A549 (cell line): Measurements from ENCODE around the gene PRKRA. TPM values are rescaled to one million over a fixed set of nuclear protein-coding genes. Genes with fewer than 3 reads are reported as not detected.

Experiments
- ATAC-seq, 2 experiments: fragments of 200-7000 bp in 1 of 2; fragments of >200 bp in 1 of 2; cut with Nextera tagmentation in 1 of 2; cut with Tn5 transposase in 1 of 2; 3 replicates each; pipeline versions ENCODE4 v1.8.0 to v1.9.1; 2018 to 2020; ENCODE audit warnings: mild to moderate bottlenecking in 1 of 2, moderate library complexity in 1 of 2
- CTCF ChIA-PET: fragments of 300-600 bp; sonication (Branson Sonifier 250); formaldehyde crosslinking; extraction: SDS; loops from one replicate; lab custom pipeline; 2021; ENCODE audit warnings: antibody characterized with exemption, inconsistent platforms; lab: Yijun Ruan, JAX
- POLR2A ChIA-PET: fragments of 350-600 bp; formaldehyde crosslinking; extraction: SDS; loops from one replicate; lab custom pipeline; 2021; ENCODE audit warnings: antibody characterized with exemption, inconsistent platforms; lab: Yijun Ruan, JAX
- DNase-seq, 2 experiments: peaks; one replicate each; pipeline versions ENCODE4 v3.0.0 to v3.0.0-alpha.2; 2011 to 2016; ENCODE audit warnings: low read depth in 1 of 2, low spot score in 1 of 2
- FAIRE-seq: peaks from 2 replicates; lab custom pipeline; 2011; peaks lifted over from hg19 to GRCh38; lab: Jason Lieb, UNC
- H3K27ac ChIP-seq, 2 experiments: fragments of >200 bp; sonication (Bioruptor Twin); formaldehyde crosslinking; 3 replicates each; pipeline ENCODE4 v1.5.1; 2016 to 2017
- H3K4me1 ChIP-seq: fragments of >200 bp; sonication (Bioruptor Twin); formaldehyde crosslinking; 3 replicates; pipeline ENCODE4 v1.6.1; 2016
- H3K4me2 ChIP-seq: fragments of >200 bp; sonication (Bioruptor Twin); formaldehyde crosslinking; 3 replicates; pipeline ENCODE4 v1.6.1; 2016
- H3K4me3 ChIP-seq: fragments of >200 bp; sonication (Bioruptor Twin); formaldehyde crosslinking; 3 replicates; pipeline ENCODE4 v1.5.1; 2016
- H3K9me3 ChIP-seq: fragments of >200 bp; sonication (Bioruptor Twin); formaldehyde crosslinking; 3 replicates; pipeline ENCODE4 v1.6.1; 2016
- BHLHE40 ChIP-seq: IDR thresholded peaks from 2 replicates; pipeline ENCODE4 v1.6.1; 2012; ENCODE audit warnings: low read depth, low read length, inconsistent platforms
- CBX8 ChIP-seq: fragments of 200-600 bp; sonication (generic); IDR thresholded peaks from 2 replicates; pipeline ENCODE4 v1.6.1; 2016
- CEBPB ChIP-seq, 2 experiments: fragments of >200 bp in 1 of 2; sonication (Bioruptor Twin) in 1 of 2; formaldehyde crosslinking in 1 of 2; IDR thresholded peaks; 2 replicates each; pipeline ENCODE4 v1.6.1; 2012 to 2016
- CTCF ChIP-seq: fragments of >200 bp; sonication (Bioruptor Twin); formaldehyde crosslinking; IDR thresholded peaks from 3 replicates; pipeline ENCODE4 v1.5.1; 2016
- E2F6 ChIP-seq: IDR thresholded peaks from 2 replicates; pipeline ENCODE4 v1.6.1; 2012; ENCODE audit warnings: low read depth, borderline replicate concordance
- ELK1 ChIP-seq: fragments of 150-350 bp; IDR thresholded peaks from 2 replicates; pipeline ENCODE4 v1.6.1; 2014; ENCODE audit warnings: low read depth, mild to moderate bottlenecking, low read length
- FOSB ChIP-seq: fragments of 250-450 bp; sonication (Bioruptor Pico); IDR thresholded peaks from 2 replicates; pipeline ENCODE4 v1.5.0; 2020; ENCODE audit warnings: mild to moderate bottlenecking, moderate library complexity
- FOXS1 ChIP-seq: fragments of 250-450 bp; sonication (Bioruptor Pico); IDR thresholded peaks from 2 replicates; pipeline ENCODE4 v1.5.0; 2020; ENCODE audit warnings: mild to moderate bottlenecking, moderate library complexity
- HES2 ChIP-seq: fragments of >200 bp; sonication (Bioruptor Twin); formaldehyde crosslinking; IDR thresholded peaks from 2 replicates; pipeline ENCODE4 v1.6.1; 2016
- HOXB5 ChIP-seq: fragments of 250-450 bp; sonication (Bioruptor Pico); IDR thresholded peaks from 2 replicates; pipeline ENCODE4 v1.5.0; 2020; ENCODE audit warnings: mild to moderate bottlenecking, moderate library complexity
- JUNB ChIP-seq: fragments of >200 bp; sonication (Bioruptor Twin); formaldehyde crosslinking; IDR thresholded peaks from 2 replicates; pipeline ENCODE4 v1.6.1; 2016
- KDM5A ChIP-seq: fragments of 200-600 bp; sonication (generic); IDR thresholded peaks from 2 replicates; pipeline ENCODE4 v1.6.1; 2016; ENCODE audit warnings: antibody characterized with exemption, mild to moderate bottlenecking
- NPAS2 ChIP-seq: fragments of 250-450 bp; sonication (Bioruptor Pico); IDR thresholded peaks from 2 replicates; pipeline ENCODE4 v1.8.0; 2022; ENCODE audit warnings: mild to moderate bottlenecking, moderate library complexity, borderline replicate concordance
- NR3C1 ChIP-seq: fragments of >200 bp; sonication (Bioruptor Twin); formaldehyde crosslinking; IDR thresholded peaks from 3 replicates; pipeline ENCODE4 v1.6.1; 2017
- RAD21 ChIP-seq, 2 experiments: fragments of >200 bp in 1 of 2; sonication (Bioruptor Twin) in 1 of 2; formaldehyde crosslinking in 1 of 2; IDR thresholded peaks in 1 of 2; conservative IDR thresholded peaks in 1 of 2; 2 replicates in 1 of 2; 3 replicates in 1 of 2; pipeline ENCODE4 v1.6.1; 2012 to 2018; ENCODE audit warnings: inconsistent platforms in 1 of 2
- REST ChIP-seq: fragments of 200-600 bp; sonication (generic); IDR thresholded peaks from 2 replicates; pipeline ENCODE4 v1.6.1; 2016; ENCODE audit warnings: antibody characterized with exemption, mild to moderate bottlenecking, moderate library complexity
- RNF2 ChIP-seq: fragments of 200-600 bp; sonication (generic); IDR thresholded peaks from 2 replicates; pipeline ENCODE4 v1.6.1; 2016; ENCODE audit warnings: low read depth, mild to moderate bottlenecking, antibody characterized with exemption, moderate library complexity, borderline replicate concordance
- SMC3 ChIP-seq: fragments of >200 bp; sonication (Bioruptor Twin); formaldehyde crosslinking; IDR thresholded peaks from 3 replicates; pipeline ENCODE4 v1.6.1; 2018; ENCODE audit warnings: inconsistent platforms
- ZC3H11A ChIP-seq: fragments of 450-650 bp; IDR thresholded peaks from 2 replicates; pipeline ENCODE4 v1.6.1; 2014; ENCODE audit warnings: antibody characterized with exemption, mild to moderate bottlenecking
- WGBS: methylation state at CpG from one replicate; pipeline ENCODE4 v1.1.6; 2017; ENCODE audit errors: missing lambda C conversion rate; 5-methylcytosine and 5-hydroxymethylcytosine counted together
- polyA plus RNA-seq, 4 experiments: library from polyadenylated mRNA; depleted of rRNA in 3 of 4; stranded (reverse); fragments of >200 nt; fragmentation: RNase III in 1 of 4; extraction: RNeasy Plus Mini Kit Qiagen cat#74134 plus additional on column Dnase treatment in 1 of 4; gene quantifications; 2 replicates in 3 of 4; 3 replicates in 1 of 4; pipeline ENCODE4 v1.2.3, GENCODE V29; 2011 to 2017

Gene PRKRA
- polyA plus RNA-seq, 2 of the 4 experiments (the other 2 are of a cell fraction), result 44.1 to 63.4 TPM

GRCh38 chr2:178474560-178474959 lies 23.6 kb upstream of the PRKRA start:
- TF ChIP-seq CEBPB (IDR thresholded peaks at IDR 0.05), result no peak
- Histone ChIP-seq H3K9me3 (no peaks in the 10 kb centered on the region), H3K4me1 (peaks cover 18% of the 10 kb centered on the region), H3K27ac (no peak overlapping the region), H3K4me3 (no peak overlapping the region), H3K4me2 (no peak overlapping the region)
- DNase-seq, result no peak
- 94% methylated on average over 5 of the region's 5 CpGs for WGBS
- FAIRE-seq, result no peak
- ATAC-seq, result no peak
- POLR2A ChIA-PET, result no interaction called here
- CTCF ChIA-PET, result interaction anchor here (0.7 to 2.1 kb wide), 2 partner anchors 24 to 351 kb away, joined by 3 to 4 read pairs; no protein-coding TSS in a partner anchor

- Histone ChIP-seq H3K27ac (no peak overlapping the region), H3K4me1 (peaks cover 14% of the 10 kb centered on the region), H3K4me3 (no peak overlapping the region), H3K9me3 (no peaks in the 10 kb centered on the region), H3K4me2 (no peak overlapping the region)
- ChIA-PET POLR2A (interaction anchor here (0.9 kb wide), 1 partner anchor 23 kb away, joined by 4 read pairs; the partner anchor contains the start of genes PJVK and PRKRA), CTCF (no interaction called here)
- TF ChIP-seq RAD21 (conservative IDR thresholded peaks at IDR 0.05 in 1 of 2, IDR thresholded peaks at IDR 0.05 in 1 of 2) (no peak), JUNB (no peak), CTCF (no peak), HOXB5 (CRISPR knock-in tag) (no peak), FOSB (CRISPR knock-in tag) (no peak), KDM5A (no peak), CBX8 (no peak), ZC3H11A (no peak), HES2 (no peak), FOXS1 (CRISPR knock-in tag) (no peak), CEBPB (IDR thresholded peaks at IDR 0.05) (no peak), ELK1 (no peak), BHLHE40 (no peak), E2F6 (no peak), NPAS2 (CRISPR knock-in tag) (no peak), RNF2 (no peak), NR3C1 (no peak), SMC3 (no peak), REST (no peak)
- 62% methylated on average over 4 of the region's 4 CpGs for WGBS
- no peak for ATAC-seq
- DNase-seq, result no peak
- FAIRE-seq, result no peak
Measured at GRCh38 chr2:178473931-178474330, 23.0 kb upstream of the PRKRA start.
